Measurements from ENCODE around the gene KCTD2. TPM values are rescaled to one million over a fixed set of nuclear protein-coding genes. Genes with fewer than 3 reads are reported as not detected.

The KCTD2 gene
- total and polyA plus RNA-seq, 9 of the 15 experiments (the other 6 are each of a cell fraction or from before 2014, with no cell fraction given) = 1.7 to 32.9 (median 15.8) TPM

- TF ChIP-seq MGA (IDR thresholded peaks at IDR 0.05) = 0 out of 2 replicates have a peak, but pooled peaks have one; percentile 23
- no peak for TF ChIP-seq YBX1 (IDR thresholded peaks at IDR 0.05)
- no peak for TF ChIP-seq CREB5 (CRISPR knock-in tag; IDR thresholded peaks at IDR 0.05)
- TF ChIP-seq TAF7 (tag; IDR thresholded peaks at IDR 0.05) = no peak
- TF ChIP-seq DEAF1 (CRISPR knock-in tag; IDR thresholded peaks at IDR 0.05) = 0 out of 2 replicates have a peak, but pooled peaks have one; percentile 50
- TF ChIP-seq ID3 (CRISPR knock-in tag; IDR thresholded peaks at IDR 0.05) = no peak
- no peak for TF ChIP-seq ID3 (tag; IDR thresholded peaks at IDR 0.05)
- peak; percentile 46 to 72 (median 57); a peak in 5 of 6 replicates for TF ChIP-seq CTCF (IDR thresholded peaks at IDR 0.05 in 2 of 3, conservative IDR thresholded peaks at IDR 0.05 in 1 of 3; ENCODE audit: insufficient read depth in 2 of 3, low read depth in 1 of 3, low read length in 3 of 3)
These were observed 12.6 kb downstream of the KCTD2 start (continued) for GRCh38 chr17:75059369-75060345.
